Mammary epithelial cell (primary cell): ENCODE data around the gene IPO8.
"Not testable (repeated sequence)": the region's sequence is repeated elsewhere in the genome, so short reads cannot be mapped to it uniquely, and the experiment has no call there.

Experiments used
- EZH2 ChIP-seq: IDR thresholded peaks from 2 replicates; pipeline ENCODE4 v1.6.1; 2012; ENCODE audit warnings: low read length, inconsistent platforms, borderline replicate concordance
- TF ChIP-seq, protein P1 (sequence below), 2 donors: IDR thresholded peaks in 1 of 2; conservative IDR thresholded peaks in 1 of 2; 2 replicates each; pipeline ENCODE4 v1.5.1; 2011 to 2012; ENCODE audit warnings: inconsistent platforms in 2 of 2, low read length in 2 of 2, mild to moderate bottlenecking in 2 of 2, control low read depth in 1 of 2, low read depth in 1 of 2; ENCODE audit not compliant: insufficient read depth in 1 of 2; ENCODE audit errors: extremely low read depth in 1 of 2

DNA sequence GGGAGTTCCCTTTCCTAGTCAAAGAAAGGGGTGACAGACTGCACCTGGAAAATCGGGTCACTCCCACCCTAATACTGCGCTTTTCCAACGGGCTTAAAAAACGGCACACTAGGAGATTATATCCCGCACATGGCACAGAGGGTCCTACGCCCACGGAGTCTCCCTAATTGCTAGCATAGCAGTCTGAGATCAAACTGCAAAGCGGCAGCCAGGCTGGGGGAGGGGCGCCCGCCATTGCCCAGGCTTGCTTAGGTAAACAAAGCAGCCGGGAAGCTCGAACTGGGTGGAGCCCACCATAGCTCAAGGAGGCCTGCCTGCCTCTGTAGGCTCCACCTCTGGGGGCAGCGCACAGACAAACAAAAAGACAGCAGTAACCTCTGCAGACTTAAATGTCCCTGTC, 107.1 kb downstream of the IPO8 start:
- TF ChIP-seq, protein P1, sequence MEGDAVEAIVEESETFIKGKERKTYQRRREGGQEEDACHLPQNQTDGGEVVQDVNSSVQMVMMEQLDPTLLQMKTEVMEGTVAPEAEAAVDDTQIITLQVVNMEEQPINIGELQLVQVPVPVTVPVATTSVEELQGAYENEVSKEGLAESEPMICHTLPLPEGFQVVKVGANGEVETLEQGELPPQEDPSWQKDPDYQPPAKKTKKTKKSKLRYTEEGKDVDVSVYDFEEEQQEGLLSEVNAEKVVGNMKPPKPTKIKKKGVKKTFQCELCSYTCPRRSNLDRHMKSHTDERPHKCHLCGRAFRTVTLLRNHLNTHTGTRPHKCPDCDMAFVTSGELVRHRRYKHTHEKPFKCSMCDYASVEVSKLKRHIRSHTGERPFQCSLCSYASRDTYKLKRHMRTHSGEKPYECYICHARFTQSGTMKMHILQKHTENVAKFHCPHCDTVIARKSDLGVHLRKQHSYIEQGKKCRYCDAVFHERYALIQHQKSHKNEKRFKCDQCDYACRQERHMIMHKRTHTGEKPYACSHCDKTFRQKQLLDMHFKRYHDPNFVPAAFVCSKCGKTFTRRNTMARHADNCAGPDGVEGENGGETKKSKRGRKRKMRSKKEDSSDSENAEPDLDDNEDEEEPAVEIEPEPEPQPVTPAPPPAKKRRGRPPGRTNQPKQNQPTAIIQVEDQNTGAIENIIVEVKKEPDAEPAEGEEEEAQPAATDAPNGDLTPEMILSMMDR (conservative IDR thresholded peaks at IDR 0.05 in 1 of 2, IDR thresholded peaks at IDR 0.05 in 1 of 2; ENCODE audit: extremely low read depth in 1 of 2, insufficient read depth in 1 of 2, low read depth in 1 of 2, low read length in 2 of 2) = not testable (repeated sequence)
- not testable (repeated sequence) for TF ChIP-seq EZH2
